SK-N-SH treated with all-trans-retinoic acid at 6 μM for 48 hours (cell line): ENCODE data around the gene NPHS1.

ENCODE experiments used
- ATAC-seq: fragments of 200-7000 bp; cut with Tn5 transposase; 3 replicates; pipeline ENCODE4 v1.9.1; 2020; ENCODE audit warnings: mild to moderate bottlenecking, moderate library complexity
- ARNTL ChIP-seq: fragments of 450-650 bp; formaldehyde crosslinking; IDR thresholded peaks from 2 replicates; pipeline ENCODE4 v1.5.0; 2020; ENCODE audit warnings: low read depth, mild to moderate bottlenecking, moderate library complexity, borderline replicate concordance
- BACH2 ChIP-seq: fragments of 250-450 bp; sonication (Bioruptor Pico); IDR thresholded peaks from 2 replicates; pipeline ENCODE4 v1.9.0; 2021; ENCODE audit warnings: mild to moderate bottlenecking, borderline replicate concordance
- CREB5 ChIP-seq: fragments of 250-450 bp; sonication (Bioruptor Pico); IDR thresholded peaks from 2 replicates; pipeline ENCODE4 v1.5.1; 2020; ENCODE audit warnings: low read depth, mild to moderate bottlenecking, moderate library complexity
- CSDC2 ChIP-seq: fragments of 250-450 bp; sonication (Bioruptor Pico); IDR thresholded peaks from 2 replicates; pipeline ENCODE4 v1.5.0; 2020; ENCODE audit warnings: mild to moderate bottlenecking, moderate library complexity
- CSRNP3 ChIP-seq: fragments of 250-450 bp; sonication (Bioruptor Pico); IDR thresholded peaks from 2 replicates; pipeline ENCODE4 v1.5.1; 2021; ENCODE audit warnings: mild to moderate bottlenecking, moderate library complexity
- GLIS3 ChIP-seq: fragments of 250-450 bp; sonication (Bioruptor Pico); IDR thresholded peaks from 2 replicates; pipeline ENCODE4 v1.5.0; 2020; ENCODE audit warnings: mild to moderate bottlenecking, moderate library complexity
- ISL1 ChIP-seq: fragments of 250-450 bp; sonication (Bioruptor Pico); IDR thresholded peaks from 2 replicates; pipeline ENCODE4 v2.1.2; 2022; ENCODE audit warnings: mild to moderate bottlenecking, moderate library complexity
- PATZ1 ChIP-seq: fragments of 250-450 bp; sonication (Bioruptor Pico); IDR thresholded peaks from 2 replicates; pipeline ENCODE4 v1.8.0; 2020; ENCODE audit warnings: mild to moderate bottlenecking, moderate library complexity, borderline replicate concordance
- POU6F1 ChIP-seq: fragments of 250-450 bp; sonication (Bioruptor Pico); IDR thresholded peaks from 2 replicates; pipeline ENCODE4 v1.8.0; 2021; ENCODE audit warnings: low read depth, mild to moderate bottlenecking, moderate library complexity, borderline replicate concordance
- PPARA ChIP-seq: fragments of 250-450 bp; sonication (Bioruptor Pico); IDR thresholded peaks from 2 replicates; pipeline ENCODE4 v1.5.0; 2020; ENCODE audit warnings: mild to moderate bottlenecking, borderline replicate concordance
- RARB ChIP-seq: fragments of 250-450 bp; sonication (Bioruptor Pico); IDR thresholded peaks from 2 replicates; pipeline ENCODE4 v1.8.0; 2021; ENCODE audit warnings: mild to moderate bottlenecking, moderate library complexity
- SNAI2 ChIP-seq: fragments of 250-450 bp; sonication (Bioruptor Pico); IDR thresholded peaks from 2 replicates; pipeline ENCODE4 v1.5.0; 2020; ENCODE audit warnings: mild to moderate bottlenecking, moderate library complexity
- TCF4 ChIP-seq: fragments of 250-450 bp; sonication (Bioruptor Pico); IDR thresholded peaks from 2 replicates; pipeline ENCODE4 v1.8.0; 2021; ENCODE audit warnings: mild to moderate bottlenecking, moderate library complexity, borderline replicate concordance
- TSHZ2 ChIP-seq: fragments of 250-450 bp; sonication (Bioruptor Pico); IDR thresholded peaks from 2 replicates; pipeline ENCODE4 v1.5.0; 2020; ENCODE audit warnings: mild to moderate bottlenecking, moderate library complexity
- ZFP30 ChIP-seq: fragments of 450-650 bp; formaldehyde crosslinking; IDR thresholded peaks from 2 replicates; pipeline ENCODE4 v1.5.0; 2022; ENCODE audit warnings: mild to moderate bottlenecking, moderate library complexity
- ZNF70 ChIP-seq: fragments of 450-650 bp; formaldehyde crosslinking; IDR thresholded peaks from 2 replicates; pipeline ENCODE4 v1.5.0; 2020; ENCODE audit warnings: mild to moderate bottlenecking, moderate library complexity
- ZNF8 ChIP-seq: fragments of 450-650 bp; formaldehyde crosslinking; IDR thresholded peaks from 2 replicates; pipeline ENCODE4 v1.5.0; 2020; ENCODE audit warnings: mild to moderate bottlenecking, moderate library complexity

Gene NPHS1

GRCh38 chr19:35861640-35862160 lies 9.4 kb upstream of the NPHS1 start:
- ATAC-seq = no peak
- TF ChIP-seq POU6F1 (no peak), ARNTL (CRISPR knock-in tag) (no peak), SNAI2 (CRISPR knock-in tag) (no peak), ZFP30 (CRISPR knock-in tag) (no peak), CREB5 (CRISPR knock-in tag) (no peak), ZNF8 (CRISPR knock-in tag) (no peak), RARB (CRISPR knock-in tag) (no peak), PPARA (CRISPR knock-in tag) (no peak), PATZ1 (CRISPR knock-in tag) (no peak), ISL1 (CRISPR knock-in tag) (no peak), BACH2 (CRISPR knock-in tag) (no peak)

GRCh38 chr19:35860818-35861639 lies 8.7 kb upstream of the NPHS1 start:
- TF ChIP-seq TCF4 (CRISPR knock-in tag) (no peak), ISL1 (CRISPR knock-in tag) (no peak), RARB (CRISPR knock-in tag) (no peak), CSDC2 (CRISPR knock-in tag) (no peak), ZNF70 (CRISPR knock-in tag) (no peak), PPARA (CRISPR knock-in tag) (no peak), SNAI2 (CRISPR knock-in tag) (no peak), GLIS3 (CRISPR knock-in tag) (no peak), PATZ1 (CRISPR knock-in tag) (no peak), POU6F1 (no peak), TSHZ2 (CRISPR knock-in tag) (no peak), CREB5 (CRISPR knock-in tag) (no peak), CSRNP3 (CRISPR knock-in tag) (no peak), ZNF8 (CRISPR knock-in tag) (no peak)
- no peak for ATAC-seq
